G401 (cell line): Measurements from ENCODE around the gene CSAG3. TPM values are rescaled to one million over a fixed set of nuclear protein-coding genes. Genes with fewer than 3 reads are reported as not detected.
"Not testable (repeated sequence)": the region's sequence is repeated elsewhere in the genome, so short reads cannot be mapped to it uniquely, and the experiment has no call there.

Experiments
- DNase-seq: peaks from one replicate; pipeline ENCODE4 v3.0.0-alpha.2; 2015; ENCODE audit warnings: low spot score
- in situ Hi-C: cut with HindIII; loops from 2 replicates; pipeline ENCODE4 v1.10.0; 2016; ENCODE audit warnings: low sequenced_read_pairs, mixed read lengths
- total RNA-seq: library from RNA; depleted of rRNA; stranded (reverse); fragments of >200 nt; shearing (Covaris generic); gene quantifications from 2 replicates; pipeline ENCODE4 v1.2.3, GENCODE V29; 2014; rRNA removed

Gene CSAG3
- not detected in 2 replicates for total RNA-seq

DNA sequence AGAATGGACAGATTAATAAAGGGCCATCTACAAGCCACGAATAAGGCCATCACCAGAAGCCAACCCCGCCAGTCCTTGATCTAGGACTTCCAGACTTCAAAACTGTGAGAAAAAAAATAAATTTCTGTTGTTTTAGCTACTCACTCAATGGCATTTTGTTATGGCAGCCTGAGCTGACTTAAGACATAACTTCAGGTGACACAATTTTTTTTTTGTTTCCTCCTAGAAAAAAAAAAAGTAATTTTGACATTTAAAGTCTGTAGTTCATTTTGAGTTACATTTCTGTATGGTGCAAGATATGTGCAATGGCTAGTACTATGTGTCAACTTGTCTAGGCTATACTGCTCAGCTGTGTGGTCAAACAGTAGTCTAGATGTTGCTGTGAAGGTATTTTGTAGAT, at the start of gene CSAG3:
CSAG3 (plus strand) TSS at position 301 of the 400 bp plus-strand sequence.
- DNase-seq, in situ Hi-C loops: not testable (repeated sequence)

DNA sequence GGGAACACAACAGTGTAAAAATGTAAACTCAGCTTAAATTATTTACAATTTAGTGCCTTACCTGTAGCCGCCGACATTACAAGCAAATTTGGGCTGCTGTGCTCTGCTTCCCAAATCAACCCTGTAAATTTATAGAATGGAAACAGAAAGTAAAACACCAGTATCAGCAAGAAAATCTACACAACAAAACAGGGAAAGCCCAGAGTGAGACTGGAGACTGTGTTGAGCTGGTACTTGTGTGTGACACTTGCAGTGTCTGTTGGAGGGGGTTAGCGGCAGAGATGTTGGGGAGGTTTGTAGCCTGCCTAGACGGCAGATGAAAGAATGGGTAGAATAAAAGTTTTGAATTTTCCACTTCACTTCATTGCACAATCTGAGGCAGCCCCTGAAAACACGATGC, 45.8 kb upstream of the CSAG3 start:
- DNase-seq, in situ Hi-C loops: not testable (repeated sequence)

DNA sequence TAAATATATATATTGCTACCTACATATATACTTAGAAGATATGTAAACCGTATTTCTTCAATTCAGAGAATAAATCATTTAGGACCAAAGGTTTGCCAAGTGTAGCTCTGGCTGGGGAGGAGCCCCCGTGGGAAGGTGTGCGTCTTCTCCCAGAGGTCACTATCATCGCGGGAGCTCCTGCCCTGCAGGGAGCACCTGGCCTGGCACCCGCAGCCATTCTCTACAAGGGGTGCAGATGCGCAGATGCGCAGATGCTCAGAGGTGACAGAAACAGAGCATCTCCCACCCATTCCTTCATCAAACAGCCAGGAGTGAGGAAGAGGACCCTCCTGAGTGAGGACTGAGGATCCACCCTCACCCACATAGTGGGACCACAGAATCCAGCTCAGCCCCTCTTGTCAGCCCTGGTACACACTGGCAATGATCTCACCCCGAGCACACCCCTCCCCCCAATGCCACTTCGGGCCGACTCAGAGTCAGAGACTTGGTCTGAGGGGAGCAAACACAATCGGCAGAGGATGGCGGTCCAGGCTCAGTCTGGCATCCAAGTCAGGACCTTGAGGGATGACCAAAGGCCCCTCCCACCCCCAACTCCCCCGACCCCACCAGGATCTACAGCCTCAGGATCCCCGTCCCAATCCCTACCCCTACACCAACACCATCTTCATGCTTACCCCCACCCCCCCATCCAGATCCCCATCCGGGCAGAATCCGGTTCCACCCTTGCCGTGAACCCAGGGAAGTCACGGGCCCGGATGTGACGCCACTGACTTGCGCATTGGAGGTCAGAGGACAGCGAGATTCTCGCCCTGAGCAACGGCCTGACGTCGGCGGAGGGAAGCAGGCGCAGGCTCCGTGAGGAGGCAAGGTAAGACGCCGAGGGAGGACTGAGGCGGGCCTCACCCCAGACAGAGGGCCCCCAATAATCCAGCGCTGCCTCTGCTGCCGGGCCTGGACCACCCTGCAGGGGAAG, 44.9 kb upstream of the CSAG3 start, which contains the start of gene MAGEA2B:
MAGEA2B (plus strand) TSS at position 814 of the 973 bp plus-strand sequence. CDS start 2,479 bp downstream, outside the sequence.
- in situ Hi-C loops, DNase-seq: not testable (repeated sequence)

- in situ Hi-C loops: no loop called here
- DNase-seq: no peak
Measured at GRCh38 chrX:152725409-152725808, 33.6 kb upstream of the CSAG3 start.

GRCh38 chrX:152733261-152733975, 25.6 kb upstream of the CSAG3 start, which contains the start of the genes CSAG1 and MAGEA12:
CSAG1 (minus strand) TSS chrX:152733721; CDS start chrX:152732460, 1,261 bp downstream.
MAGEA12 (plus strand) TSS chrX:152733757; CDS start chrX:152736162, 2,405 bp downstream.
- in situ Hi-C loops: no loop called here

DNA sequence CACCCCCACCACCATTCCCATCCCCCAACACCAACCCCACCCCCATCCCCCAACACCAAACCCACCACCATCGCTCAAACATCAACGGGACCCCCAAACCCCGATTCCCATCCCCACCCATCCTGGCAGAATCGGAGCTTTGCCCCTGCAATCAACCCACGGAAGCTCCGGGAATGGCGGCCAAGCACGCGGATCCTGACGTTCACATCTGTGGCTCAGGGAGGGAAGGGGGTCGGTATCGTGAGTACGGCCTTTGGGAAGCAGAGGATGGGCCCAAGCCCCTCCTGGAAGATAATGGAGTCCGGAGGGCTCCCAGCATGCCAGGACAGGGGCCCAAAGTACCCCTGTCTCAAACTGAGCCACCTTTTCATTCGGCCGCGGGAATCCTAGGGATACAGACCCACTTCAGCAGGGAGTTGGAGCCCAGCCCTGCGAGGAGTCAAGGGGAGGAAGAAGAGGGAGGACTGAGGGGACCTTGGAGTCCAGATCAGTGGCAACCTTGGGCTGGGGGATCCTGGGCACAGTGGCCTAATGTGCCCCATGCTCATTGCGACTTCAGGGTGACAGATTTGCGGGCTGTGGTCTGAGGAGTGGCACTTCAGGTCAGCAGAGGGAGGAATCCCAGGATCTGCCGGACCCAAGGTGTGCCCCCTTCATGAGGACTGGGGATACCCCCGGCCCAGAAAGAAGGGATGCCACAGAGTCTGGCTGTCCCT, 24.7 kb upstream of the CSAG3 start:
- in situ Hi-C loops, DNase-seq: not testable (repeated sequence)

More at GRCh38 chrX:152733261-152733975, 25.6 kb upstream of the CSAG3 start, which contains the start of the genes CSAG1 and MAGEA12:
- DNase-seq: no peak

GRCh38 chrX:152735101-152735500, 23.9 kb upstream of the CSAG3 start:
- in situ Hi-C loops: no loop called here

GRCh38 chrX:152735860-152736511, 23.0 kb upstream of the CSAG3 start:
- in situ Hi-C loops: no loop called here
- no peak for DNase-seq

More at GRCh38 chrX:152735101-152735500, 23.9 kb upstream of the CSAG3 start:
- DNase-seq: no peak

DNA sequence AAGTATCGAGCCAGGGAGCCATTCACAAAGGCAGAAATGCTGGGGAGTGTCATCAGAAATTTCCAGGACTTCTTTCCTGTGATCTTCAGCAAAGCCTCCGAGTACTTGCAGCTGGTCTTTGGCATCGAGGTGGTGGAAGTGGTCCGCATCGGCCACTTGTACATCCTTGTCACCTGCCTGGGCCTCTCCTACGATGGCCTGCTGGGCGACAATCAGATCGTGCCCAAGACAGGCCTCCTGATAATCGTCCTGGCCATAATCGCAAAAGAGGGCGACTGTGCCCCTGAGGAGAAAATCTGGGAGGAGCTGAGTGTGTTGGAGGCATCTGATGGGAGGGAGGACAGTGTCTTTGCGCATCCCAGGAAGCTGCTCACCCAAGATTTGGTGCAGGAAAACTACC, 22.5 kb upstream of the CSAG3 start:
- DNase-seq, in situ Hi-C loops: not testable (repeated sequence)

DNA sequence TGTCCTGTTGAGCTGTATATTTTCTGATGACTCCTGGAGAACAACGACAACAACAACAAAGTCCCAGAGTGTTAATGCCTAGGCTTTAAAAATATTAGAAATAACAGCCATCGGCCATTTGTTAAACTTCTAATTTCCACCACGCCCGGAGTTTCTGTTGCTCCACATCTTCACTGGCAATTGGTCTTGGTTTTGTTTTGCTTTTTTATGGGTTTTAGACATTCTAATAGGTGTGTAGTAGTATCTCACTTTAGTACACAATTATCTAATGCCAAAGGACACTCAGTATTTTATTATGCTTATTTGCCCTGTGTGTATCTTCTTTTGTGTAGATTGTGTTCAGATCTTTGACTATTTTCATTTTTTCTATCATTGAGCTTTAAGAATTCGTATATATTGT, 20.5 kb upstream of the CSAG3 start:
- no peak for DNase-seq
- in situ Hi-C loops: no loop called here

DNA sequence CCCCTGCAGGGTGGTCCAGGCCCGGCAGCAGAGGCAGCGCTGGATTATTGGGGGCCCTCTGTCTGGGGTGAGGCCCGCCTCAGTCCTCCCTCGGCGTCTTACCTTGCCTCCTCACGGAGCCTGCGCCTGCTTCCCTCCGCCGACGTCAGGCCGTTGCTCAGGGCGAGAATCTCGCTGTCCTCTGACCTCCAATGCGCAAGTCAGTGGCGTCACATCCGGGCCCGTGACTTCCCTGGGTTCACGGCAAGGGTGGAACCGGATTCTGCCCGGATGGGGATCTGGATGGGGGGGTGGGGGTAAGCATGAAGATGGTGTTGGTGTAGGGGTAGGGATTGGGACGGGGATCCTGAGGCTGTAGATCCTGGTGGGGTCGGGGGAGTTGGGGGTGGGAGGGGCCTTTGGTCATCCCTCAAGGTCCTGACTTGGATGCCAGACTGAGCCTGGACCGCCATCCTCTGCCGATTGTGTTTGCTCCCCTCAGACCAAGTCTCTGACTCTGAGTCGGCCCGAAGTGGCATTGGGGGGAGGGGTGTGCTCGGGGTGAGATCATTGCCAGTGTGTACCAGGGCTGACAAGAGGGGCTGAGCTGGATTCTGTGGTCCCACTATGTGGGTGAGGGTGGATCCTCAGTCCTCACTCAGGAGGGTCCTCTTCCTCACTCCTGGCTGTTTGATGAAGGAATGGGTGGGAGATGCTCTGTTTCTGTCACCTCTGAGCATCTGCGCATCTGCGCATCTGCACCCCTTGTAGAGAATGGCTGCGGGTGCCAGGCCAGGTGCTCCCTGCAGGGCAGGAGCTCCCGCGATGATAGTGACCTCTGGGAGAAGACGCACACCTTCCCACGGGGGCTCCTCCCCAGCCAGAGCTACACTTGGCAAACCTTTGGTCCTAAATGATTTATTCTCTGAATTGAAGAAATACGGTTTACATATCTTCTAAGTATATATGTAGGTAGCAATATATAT, 5.0 kb upstream of the CSAG3 start, which contains the start of gene MAGEA2:
MAGEA2 (minus strand) TSS at position 157 of the 965 bp plus-strand sequence. CDS start 2,479 bp downstream, outside the sequence.
- in situ Hi-C loops, DNase-seq: not testable (repeated sequence)

GRCh38 chrX:152754871-152755270, 4.1 kb upstream of the CSAG3 start:
- DNase-seq, in situ Hi-C loops: not testable (repeated sequence)

DNA sequence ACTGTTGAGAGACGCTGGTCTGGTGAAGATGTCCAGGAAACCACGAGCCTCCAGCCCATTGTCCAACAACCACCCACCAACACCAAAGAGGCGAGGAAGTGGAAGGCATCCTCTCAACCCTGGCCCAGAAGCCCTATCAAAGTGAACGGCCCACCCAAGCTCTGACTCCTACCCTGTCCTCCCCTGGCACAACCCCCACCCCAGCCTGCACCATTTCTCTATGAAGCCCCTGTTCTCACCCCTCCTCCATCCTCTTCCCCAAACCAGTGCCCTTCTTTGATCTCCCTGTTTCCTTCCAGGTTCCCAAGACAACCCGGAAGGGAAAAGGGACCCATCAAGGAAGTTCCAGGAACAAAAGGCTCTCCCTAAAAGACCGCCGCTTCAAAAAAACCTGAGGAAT, 526 bp downstream of the CSAG3 start:
- DNase-seq, in situ Hi-C loops: not testable (repeated sequence)

DNA sequence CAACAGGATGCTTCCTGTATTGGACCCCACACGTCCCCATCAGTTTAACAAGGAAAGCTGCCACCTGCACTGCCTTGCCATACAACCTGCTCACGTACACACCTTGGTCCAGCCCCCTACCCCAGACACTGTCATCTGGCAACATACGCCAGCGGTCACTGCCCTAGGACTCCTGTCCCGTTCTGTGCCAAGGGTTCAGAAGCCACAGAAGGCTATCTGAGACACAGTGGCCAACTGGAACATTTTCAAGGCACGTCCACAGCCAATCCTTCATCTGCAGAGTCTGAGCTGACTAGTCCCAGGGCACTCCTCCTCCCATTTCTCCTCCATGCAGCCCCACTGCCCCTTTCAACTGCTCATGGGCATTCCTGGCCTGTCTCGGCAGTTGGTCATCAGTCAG, 2.6 kb downstream of the CSAG3 start:
- DNase-seq, in situ Hi-C loops: not testable (repeated sequence)

GRCh38 chrX:152766562-152766961, 7.5 kb downstream of the CSAG3 start:
- in situ Hi-C loops: not testable (repeated sequence)

DNA sequence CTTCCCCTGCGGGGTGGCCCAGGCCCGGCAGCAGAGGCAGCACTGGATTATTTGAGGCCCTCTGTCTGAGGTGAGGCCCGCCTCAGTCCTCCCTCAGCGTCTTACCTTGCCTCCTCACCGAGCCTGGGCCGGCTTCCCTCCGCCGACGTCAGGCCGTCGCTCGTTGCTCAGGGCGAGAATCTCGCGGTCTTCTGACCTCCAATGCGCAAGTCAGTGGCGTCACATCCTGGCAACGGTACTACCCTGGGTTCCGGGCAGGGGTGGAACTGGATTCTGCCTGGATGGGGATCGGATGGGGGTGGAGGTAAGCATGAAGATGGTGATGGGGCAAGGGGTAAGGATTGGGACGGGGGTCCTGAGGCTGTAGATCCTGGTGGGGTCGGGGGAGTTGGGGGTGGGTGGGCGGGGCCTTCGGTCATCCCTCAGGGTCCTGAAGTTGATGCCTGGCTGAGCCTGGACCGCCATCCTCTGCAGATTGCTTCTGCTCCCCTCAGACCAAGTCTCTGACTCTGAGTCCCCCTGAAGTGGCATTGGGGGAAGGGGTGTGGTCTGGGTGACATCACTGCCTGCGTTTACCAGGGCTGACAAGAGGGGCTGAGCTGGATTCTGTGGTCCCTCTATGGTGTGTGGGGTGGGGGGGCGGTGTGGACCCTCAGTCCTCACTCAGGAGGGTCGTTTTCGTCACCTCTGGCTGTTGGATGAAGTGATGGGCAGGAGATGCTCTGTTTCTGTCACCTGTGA, 10.7 kb downstream of the CSAG3 start, which contains the start of gene MAGEA6:
MAGEA6 (minus strand) TSS at position 141 of the 741 bp plus-strand sequence. CDS start 2,039 bp downstream, outside the sequence.
- in situ Hi-C loops, DNase-seq: not testable (repeated sequence)

More at GRCh38 chrX:152766562-152766961, 7.5 kb downstream of the CSAG3 start:
- not testable (repeated sequence) for DNase-seq
